ENCODE measurements around the gene PNPLA6. TPM values are rescaled to one million over a fixed set of nuclear protein-coding genes. Genes with fewer than 3 reads are reported as not detected.

Gene PNPLA6
- total RNA-seq, 4 donors from 2014 or later = 54.9 to 111 (median 75.2) TPM

GRCh38 chr19:7527516-7528191 lies 7.9 kb upstream of the PNPLA6 start:
- Histone ChIP-seq H3K9me3 (no peaks in the 10 kb centered on the region), H3K4me3 (no peak overlapping the region), H3K4me1 (peaks cover 3 to 17% (median 11%) of the 10 kb centered on the region in 3 donors), H3K27me3 (no peaks in the 10 kb centered on the region), H3K27ac (no peak overlapping the region), H3K36me3 (peaks cover 0 to 84% of the 10 kb centered on the region in 2 donors)
- WGBS, 2 donors (ENCODE audit: low coverage in 1 of 2) = 93 to 100% methylated on average over 1 to 3 of the region's 25 CpGs
- no peak for TF ChIP-seq EP300 (IDR thresholded peaks at IDR 0.05)
- no peak for TF ChIP-seq CTCF (IDR thresholded peaks at IDR 0.05)
- peak; percentile 35 for ATAC-seq

- Histone ChIP-seq H3K36me3 (peaks cover 0 to 84% of the 10 kb centered on the region in 2 donors), H3K27me3 (no peaks in the 10 kb centered on the region), H3K9me3 (no peaks in the 10 kb centered on the region), H3K4me3 (no peak overlapping the region), H3K4me1 (peaks cover 3 to 17% (median 8%) of the 10 kb centered on the region in 3 donors), H3K27ac (no peak overlapping the region)
- 80% methylated on average over 1 of the region's 7 CpGs; no CpG with 5 or more reads in 1 of the 2 donors for WGBS, 2 donors (ENCODE audit: low coverage in 1 of 2)
- TF ChIP-seq POLR2AphosphoS5 (IDR thresholded peaks at IDR 0.05) (no peak), POLR2A (IDR thresholded peaks at IDR 0.05) (no peak), CTCF (IDR thresholded peaks at IDR 0.05) (no peak), EP300 (IDR thresholded peaks at IDR 0.05) (no peak)
- no peak for ATAC-seq
Observed at GRCh38 chr19:7528192-7528519, 7.4 kb upstream of the PNPLA6 start.

DNA sequence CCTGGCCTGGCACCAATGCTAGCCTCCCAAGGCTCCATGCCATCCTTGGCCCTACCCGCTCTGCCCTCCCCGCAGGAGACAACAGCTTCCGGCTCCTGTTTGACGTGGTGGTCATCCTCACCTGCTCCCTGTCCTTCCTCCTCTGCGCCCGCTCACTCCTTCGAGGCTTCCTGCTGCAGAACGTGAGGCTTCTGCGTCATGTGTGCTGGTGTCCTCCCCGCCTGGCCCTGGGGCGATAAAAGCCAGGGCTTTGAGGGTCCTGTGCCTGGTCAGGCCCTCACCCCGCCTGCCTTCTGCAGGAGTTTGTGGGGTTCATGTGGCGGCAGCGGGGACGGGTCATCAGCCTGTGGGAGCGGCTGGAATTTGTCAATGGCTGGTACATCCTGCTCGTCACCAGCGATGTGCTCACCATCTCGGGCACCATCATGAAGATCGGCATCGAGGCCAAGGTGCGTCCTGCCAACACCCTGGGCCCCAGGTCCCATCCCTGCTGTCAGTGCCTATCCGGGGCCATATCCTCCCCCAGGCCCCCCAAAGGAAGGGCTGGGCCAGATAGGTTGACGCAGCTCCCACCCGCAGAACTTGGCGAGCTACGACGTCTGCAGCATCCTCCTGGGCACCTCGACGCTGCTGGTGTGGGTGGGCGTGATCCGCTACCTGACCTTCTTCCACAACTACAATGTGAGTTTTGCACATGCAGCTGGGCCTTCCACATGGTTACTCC lies 6.8 kb upstream of the PNPLA6 start:
- Histone ChIP-seq H3K4me1 (peaks cover 0 to 17% (median 2%) of the 10 kb centered on the region in 3 donors), H3K4me3 (no peak overlapping the region), H3K36me3 (peaks cover 0 to 84% of the 10 kb centered on the region in 2 donors), H3K9me3 (no peaks in the 10 kb centered on the region), H3K27me3 (no peaks in the 10 kb centered on the region), H3K27ac (no peak overlapping the region)
- TF ChIP-seq POLR2A (IDR thresholded peaks at IDR 0.05) (no peak), EP300 (IDR thresholded peaks at IDR 0.05) (no peak), CTCF (IDR thresholded peaks at IDR 0.05) (no peak), POLR2AphosphoS5 (IDR thresholded peaks at IDR 0.05) (no peak)
- ATAC-seq = no peak
- WGBS, 2 donors (ENCODE audit: low coverage in 1 of 2) = 94% methylated on average over 7 of the region's 32 CpGs; no CpG with 5 or more reads in 1 of the 2 donors

DNA sequence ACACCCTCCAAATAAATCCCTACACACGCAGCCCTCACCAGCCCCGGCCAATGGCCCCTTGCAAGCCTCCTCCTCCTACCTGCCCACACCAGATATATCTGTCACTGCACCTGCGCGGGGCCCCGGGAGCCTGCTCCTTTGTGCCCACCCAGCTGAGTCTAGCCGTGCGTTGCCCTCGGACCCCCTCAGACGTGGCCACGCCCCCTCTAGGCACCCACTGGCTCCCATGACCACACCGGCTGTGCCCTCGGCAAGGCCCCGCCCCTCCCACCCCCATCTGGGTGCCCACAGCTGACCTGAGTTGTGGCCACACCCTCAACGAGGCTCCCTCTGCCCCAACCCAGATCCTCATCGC lies 6.3 kb upstream of the PNPLA6 start:
- Histone ChIP-seq H3K27ac (no peak overlapping the region), H3K9me3 (no peaks in the 10 kb centered on the region), H3K27me3 (no peaks in the 10 kb centered on the region), H3K4me1 (peaks cover 0 to 12% (median 0%) of the 10 kb centered on the region in 3 donors), H3K4me3 (no peak overlapping the region), H3K36me3 (peaks cover 0 to 80% of the 10 kb centered on the region in 2 donors)
- 100% methylated on average over 1 of the region's 15 CpGs; no CpG with 5 or more reads in 1 of the 2 donors for WGBS, 2 donors (ENCODE audit: low coverage in 1 of 2)
- ATAC-seq = no peak
- TF ChIP-seq CTCF (IDR thresholded peaks at IDR 0.05) (no peak), POLR2AphosphoS5 (IDR thresholded peaks at IDR 0.05) (no peak), POLR2A (IDR thresholded peaks at IDR 0.05) (no peak), EP300 (IDR thresholded peaks at IDR 0.05) (no peak)
